ENCODE data around the gene ARFGAP3.

The ARFGAP3 gene

DNA sequence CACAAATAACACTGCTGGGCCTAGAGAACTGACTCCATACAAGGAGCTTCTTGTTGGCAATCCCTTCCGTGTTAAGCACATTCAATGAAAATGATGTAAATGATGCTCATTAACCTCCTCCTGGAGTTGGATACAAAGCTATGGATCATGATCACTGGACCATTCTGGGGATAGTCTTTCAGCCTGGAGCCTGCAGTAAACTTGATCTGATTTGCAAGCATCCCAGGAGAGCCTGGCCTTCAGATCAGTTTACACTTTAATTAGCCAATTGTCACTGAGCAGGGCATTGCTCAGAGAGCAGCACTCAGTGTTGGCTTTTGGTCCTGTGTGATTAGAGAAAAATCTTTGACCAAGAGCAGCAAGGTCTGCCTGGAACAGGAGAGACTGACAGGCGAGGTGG lies 45.6 kb downstream of the ARFGAP3 start:
- Mint-ChIP-seq H3K4me1 (no peaks in the 10 kb centered on the region), H3K4me3 (no peak overlapping the region), H3K27ac (no peak overlapping the region), H3K9me3 (no peaks in the 10 kb centered on the region), H3K27me3 (no peaks in the 10 kb centered on the region), H3K36me3 (peaks cover 38 to 52% of the 10 kb centered on the region in 2 donors)
- ATAC-seq (replicated peaks) (no peak), DNase-seq (no peak)

DNA sequence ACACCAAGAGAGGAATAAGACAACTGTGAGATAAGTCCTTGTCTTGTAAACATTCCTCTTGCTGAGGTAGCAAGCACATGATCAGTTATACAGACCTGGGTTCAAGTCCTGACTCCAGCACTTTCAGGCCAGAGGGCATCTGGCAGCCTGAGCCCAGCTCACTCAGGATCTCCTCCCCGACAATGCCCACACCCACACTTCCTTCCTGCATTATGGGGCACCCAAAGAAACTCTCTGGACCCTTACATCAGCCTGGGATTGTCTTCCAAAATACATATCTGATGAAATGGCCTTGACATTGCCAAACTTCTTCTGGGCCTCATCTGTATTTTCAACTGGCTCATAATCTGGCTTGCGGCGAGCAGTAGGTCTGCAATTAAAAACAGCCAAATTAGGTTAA lies 48.6 kb downstream of the ARFGAP3 start:
- Mint-ChIP-seq H3K4me3 (no peak overlapping the region), H3K27ac (no peak overlapping the region), H3K4me1 (no peaks in the 10 kb centered on the region), H3K36me3 (peaks cover 50 to 61% of the 10 kb centered on the region in 2 donors), H3K9me3 (no peaks in the 10 kb centered on the region), H3K27me3 (no peaks in the 10 kb centered on the region)
- ATAC-seq (replicated peaks) = no peak
- DNase-seq = no peak

DNA sequence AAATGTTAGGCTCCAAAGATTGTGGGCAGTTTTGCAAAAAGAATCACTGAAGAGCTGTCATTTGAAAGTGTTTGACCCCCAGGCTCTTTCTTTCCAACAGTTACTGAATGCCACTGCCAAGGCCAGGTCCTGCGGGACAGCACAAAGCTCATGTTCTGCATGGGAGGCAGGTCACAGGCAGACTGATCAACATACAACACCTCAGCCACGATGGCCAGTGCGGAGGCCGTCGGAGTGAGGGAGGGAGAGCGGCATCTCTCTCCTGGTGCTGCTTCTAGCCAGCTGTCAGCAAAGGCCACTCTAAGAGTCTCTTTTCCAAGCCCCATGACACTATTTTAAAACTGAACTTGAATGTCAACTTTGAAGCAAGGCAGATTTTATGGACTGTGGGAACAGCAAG lies 49.9 kb downstream of the ARFGAP3 start:
- no peak overlapping the region for H3K4me3 Mint-ChIP-seq
- no peaks in the 10 kb centered on the region for H3K4me1 Mint-ChIP-seq
- H3K27me3 Mint-ChIP-seq = no peaks in the 10 kb centered on the region
- ATAC-seq (replicated peaks) = no peak
- no peak overlapping the region for H3K27ac Mint-ChIP-seq
- no peaks in the 10 kb centered on the region for H3K9me3 Mint-ChIP-seq
- no peak for DNase-seq
- H3K36me3 Mint-ChIP-seq = peaks cover 43 to 56% of the 10 kb centered on the region in 2 donors

DNA sequence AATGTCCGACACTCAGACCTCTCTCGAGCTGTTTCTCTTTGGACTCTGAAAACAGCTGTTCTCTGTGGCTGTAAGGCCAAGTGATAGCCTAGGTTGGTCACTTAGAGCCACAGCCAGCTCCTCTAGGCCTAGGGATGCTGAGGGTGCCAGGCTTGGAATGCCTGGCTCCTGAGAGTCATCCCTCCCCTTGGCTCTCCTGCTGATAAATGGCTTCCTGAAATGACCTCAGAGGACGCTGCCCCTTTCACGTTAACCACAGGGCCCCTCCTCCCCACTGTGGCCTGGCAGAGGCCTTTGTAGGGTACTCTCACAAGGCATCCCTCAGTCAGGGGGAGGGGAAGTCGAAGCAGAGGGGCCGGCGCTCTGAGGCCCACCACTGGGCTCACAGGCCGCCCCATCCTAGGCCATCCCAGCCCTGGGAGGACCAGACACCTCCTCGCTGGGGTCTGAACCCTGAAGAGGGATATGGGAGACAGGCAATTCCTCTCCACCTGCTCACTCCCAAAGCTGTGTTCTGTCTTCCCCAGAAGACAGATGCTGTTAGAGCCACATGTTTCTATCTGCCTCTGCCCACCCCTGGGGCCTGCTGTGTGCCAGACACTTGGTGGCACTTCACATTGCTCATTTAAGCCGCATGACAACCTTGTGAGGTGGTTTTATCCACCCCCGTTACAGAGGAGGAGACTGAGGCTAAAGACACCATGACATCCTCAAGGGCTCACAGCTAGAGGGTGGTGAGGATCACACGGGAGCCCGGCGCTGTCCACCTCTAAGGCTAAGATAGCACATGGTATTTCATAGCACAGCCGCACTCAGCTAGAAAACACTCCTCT lies 50.9 kb downstream of the ARFGAP3 start:
- DNase-seq (no peak), ATAC-seq (replicated peaks) (no peak)
- Mint-ChIP-seq H3K27ac (no peak overlapping the region), H3K4me1 (no peaks in the 10 kb centered on the region), H3K27me3 (no peaks in the 10 kb centered on the region), H3K9me3 (no peaks in the 10 kb centered on the region), H3K36me3 (peaks cover 48 to 55% of the 10 kb centered on the region in 2 donors), H3K4me3 (no peak overlapping the region)

DNA sequence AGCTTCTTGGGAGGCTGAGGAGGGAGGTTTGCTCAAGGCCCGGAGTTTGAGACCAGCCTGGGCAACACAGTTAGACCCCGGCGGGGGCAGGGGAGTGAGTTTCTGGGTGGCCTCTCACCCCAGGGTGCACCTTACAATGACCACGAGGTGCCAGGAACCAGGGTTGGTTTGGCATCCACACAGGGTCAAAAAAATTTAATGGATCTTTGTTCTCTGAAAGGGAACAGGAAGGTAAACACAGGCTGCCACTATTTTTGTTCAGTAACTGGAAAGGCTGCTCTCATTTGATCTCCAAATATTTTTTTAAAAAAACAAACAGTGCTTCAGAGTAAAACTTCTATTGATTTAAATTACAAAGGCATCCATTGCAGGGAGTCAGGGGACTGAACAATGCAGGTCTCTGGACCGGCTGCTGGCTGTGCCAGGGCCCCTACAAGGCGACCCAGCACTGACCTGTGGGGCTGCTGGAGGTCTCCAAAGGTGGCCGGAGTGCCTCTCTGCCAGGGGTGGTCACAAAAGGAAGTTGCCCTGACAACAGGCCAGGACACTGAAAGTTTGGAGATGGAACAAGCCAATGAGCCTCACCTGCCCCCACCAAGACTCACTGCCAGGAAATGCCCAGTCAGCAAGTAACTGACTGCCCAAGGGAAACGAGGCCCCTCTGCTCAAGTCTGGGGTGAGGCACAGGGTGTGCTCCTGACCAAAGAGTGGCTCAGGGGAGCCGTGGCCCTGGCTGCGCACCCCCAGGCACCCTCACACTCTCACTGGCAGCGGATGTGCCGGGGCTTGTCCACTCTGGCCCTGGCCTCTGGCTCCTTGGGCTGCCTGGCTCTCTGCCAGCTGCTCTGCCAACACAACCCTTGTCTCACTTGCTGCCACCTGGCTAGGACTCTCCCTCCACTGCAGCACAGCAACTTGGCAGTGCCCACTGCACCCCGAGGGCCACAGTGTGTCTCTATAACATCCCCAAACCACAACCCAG lies 51.8 kb downstream of the ARFGAP3 start:
- Mint-ChIP-seq H3K27me3 (no peaks in the 10 kb centered on the region), H3K36me3 (peaks cover 55 to 62% of the 10 kb centered on the region in 2 donors), H3K4me3 (no peak overlapping the region), H3K27ac (peak overlapping the region; percentile 42), H3K4me1 (peaks cover 0 to 2% of the 10 kb centered on the region in 2 donors), H3K9me3 (no peaks in the 10 kb centered on the region)
- DNase-seq = no peak
- ATAC-seq (replicated peaks) = no peak

DNA sequence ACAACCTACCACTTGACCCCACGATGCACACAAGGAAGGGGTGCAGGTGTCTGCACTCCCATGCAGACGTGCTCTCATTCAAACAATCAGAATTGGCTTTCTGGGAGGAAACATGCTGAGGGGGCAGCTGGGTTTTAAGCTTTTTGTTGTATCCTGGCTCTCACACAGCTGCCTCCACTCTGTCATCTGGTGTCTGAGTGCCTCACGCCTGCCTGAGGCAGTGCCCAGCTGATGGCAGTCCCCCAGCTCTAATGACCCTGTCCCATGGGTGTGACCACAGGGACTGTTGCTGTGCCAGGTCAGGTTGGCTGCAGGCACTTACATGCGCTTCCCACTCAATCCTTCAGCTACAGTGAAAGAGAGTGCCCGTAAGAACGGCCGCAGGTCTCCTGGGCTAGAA lies 53.7 kb downstream of the ARFGAP3 start:
- ATAC-seq (replicated peaks) (no peak), DNase-seq (no peak)
- Mint-ChIP-seq H3K27ac (no peak overlapping the region), H3K27me3 (no peaks in the 10 kb centered on the region), H3K9me3 (no peaks in the 10 kb centered on the region), H3K36me3 (peaks cover 57 to 63% of the 10 kb centered on the region in 2 donors), H3K4me1 (peaks cover 0 to 2% of the 10 kb centered on the region in 2 donors), H3K4me3 (no peak overlapping the region)

DNA sequence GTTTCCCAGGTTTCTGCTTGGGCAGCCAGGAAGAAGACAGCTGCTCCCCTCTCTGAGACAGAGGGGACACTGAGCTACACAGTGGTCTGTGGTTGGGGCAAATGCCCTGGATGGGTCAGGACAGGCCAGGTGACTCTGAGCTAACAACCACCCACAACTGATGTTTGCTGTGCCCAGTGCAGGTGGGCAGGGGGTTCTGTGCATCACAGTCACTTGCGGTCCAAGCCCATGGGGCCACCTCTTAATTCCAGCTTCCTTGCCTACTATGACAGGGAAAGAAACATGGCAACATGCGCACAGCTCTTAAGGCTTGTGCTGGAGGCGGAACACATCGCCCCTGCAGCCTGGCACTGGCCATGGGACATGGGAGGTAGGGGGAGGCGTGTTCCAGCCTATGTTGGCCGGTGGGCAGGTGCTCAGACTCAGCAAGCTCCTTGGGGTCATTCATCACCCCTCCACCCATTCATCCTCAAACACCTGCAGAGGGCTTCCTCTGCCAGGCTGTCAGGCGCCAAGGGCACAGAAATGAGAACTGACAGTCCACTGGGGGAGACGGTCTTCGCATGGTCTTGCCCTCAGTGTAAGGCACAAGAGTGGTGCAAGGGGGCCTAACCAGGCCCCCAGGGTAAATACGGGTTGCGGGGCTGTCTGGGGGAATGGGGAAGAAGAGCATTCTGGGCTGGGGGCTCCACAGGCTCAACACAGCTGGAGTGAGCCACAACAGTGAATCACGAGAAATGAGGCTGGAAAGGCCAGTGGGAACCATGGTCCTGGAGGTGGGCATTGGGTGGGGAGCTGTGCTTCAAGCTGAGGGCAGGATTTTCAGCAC lies 55.6 kb downstream of the ARFGAP3 start:
- Mint-ChIP-seq H3K4me1 (peaks cover 0 to 2% of the 10 kb centered on the region in 2 donors), H3K27me3 (no peaks in the 10 kb centered on the region), H3K9me3 (no peaks in the 10 kb centered on the region), H3K27ac (peak overlapping the region; percentile 25), H3K4me3 (no peak overlapping the region), H3K36me3 (peaks cover 53 to 59% of the 10 kb centered on the region in 2 donors)
- no peak for ATAC-seq (replicated peaks)
- DNase-seq = no peak

DNA sequence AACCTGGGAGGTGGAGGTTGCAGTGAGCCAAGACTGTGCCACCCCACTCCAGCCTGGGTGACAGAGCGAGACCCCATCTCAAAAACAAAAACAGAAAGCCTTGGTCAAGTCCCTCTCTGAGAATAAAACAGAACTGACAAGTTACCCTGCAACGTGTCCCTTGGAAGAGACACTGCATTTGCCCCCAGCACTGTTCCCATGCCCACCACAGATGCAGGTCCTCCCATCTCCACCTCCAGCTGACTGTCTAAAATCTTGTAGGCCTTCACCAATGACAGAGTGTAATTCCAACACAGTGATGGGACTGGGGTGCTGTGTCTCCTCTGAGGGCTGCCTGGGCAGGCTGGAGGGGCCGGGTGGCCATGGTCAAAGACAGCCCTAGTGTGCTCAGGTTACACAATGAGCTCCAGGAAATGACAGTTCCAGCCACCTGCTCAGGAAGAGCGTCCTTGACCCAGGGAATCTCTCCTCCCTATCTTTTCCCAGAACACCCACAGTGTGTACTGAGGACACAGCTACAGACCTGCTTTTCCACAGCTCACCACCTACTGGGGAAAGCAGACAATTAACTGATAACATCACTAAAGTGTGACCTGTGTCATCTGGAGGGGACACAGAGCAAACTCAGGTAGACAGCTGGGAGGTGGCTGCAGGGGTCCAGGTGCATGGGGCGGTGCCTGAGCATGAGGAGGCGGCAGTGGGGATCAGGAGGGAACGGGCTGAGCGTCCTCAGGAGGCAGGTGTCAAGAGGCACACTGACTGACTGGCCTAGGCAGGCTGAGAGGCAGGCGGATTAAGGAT lies 56.4 kb downstream of the ARFGAP3 start:
- DNase-seq = no peak
- Mint-ChIP-seq H3K4me1 (peaks cover 0 to 2% of the 10 kb centered on the region in 2 donors), H3K27me3 (no peaks in the 10 kb centered on the region), H3K4me3 (no peak overlapping the region), H3K9me3 (no peaks in the 10 kb centered on the region), H3K36me3 (peaks cover 46 to 56% of the 10 kb centered on the region in 2 donors), H3K27ac (peak overlapping the region; percentile 25)
- no peak for ATAC-seq (replicated peaks)

DNA sequence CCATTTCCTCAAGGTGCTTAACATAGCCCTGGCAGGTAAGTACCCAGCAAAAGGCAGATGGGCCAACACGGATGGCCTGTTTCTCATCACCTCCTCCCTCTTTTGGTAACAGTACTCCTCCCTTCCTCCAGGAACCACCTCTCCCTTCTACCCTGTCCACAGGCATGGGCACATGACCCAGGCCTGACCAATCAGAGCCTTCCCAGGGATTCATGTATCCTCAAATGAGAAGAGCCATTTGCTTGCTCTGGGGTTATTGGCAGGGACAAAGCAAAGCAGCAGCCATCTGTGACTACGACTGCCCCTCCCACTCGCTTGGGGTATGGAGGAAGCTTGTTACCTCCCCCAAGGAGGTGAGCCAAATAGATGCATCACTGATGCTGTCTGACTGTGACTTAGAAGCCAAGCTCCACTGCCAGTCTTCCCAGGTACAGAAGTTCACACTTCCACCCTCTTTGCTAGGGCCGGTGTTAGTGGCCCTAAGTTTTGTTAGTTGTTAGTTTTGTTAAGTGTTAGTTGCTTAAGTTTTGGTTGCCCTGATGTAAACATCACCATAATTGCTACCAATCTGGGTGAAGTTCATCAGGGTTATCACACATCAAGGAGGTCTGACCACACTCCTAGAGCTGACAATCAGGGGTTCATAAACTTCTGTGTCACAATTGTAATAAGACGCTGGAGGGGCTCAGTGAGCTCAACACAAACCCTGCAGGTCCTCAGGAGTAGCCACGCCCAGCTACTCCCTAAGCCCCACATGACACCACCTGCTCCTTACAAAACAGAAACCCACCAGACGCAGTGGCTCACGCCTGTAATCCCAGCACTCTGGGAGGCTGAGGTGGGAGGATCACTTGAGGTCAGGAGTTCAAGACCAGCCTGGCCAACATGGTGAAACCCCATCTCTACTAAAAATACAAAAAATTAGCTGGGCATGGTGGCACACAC lies 57.3 kb downstream of the ARFGAP3 start:
- Mint-ChIP-seq H3K27ac (no peak overlapping the region), H3K4me1 (peaks cover 0 to 2% of the 10 kb centered on the region in 2 donors), H3K9me3 (no peaks in the 10 kb centered on the region), H3K27me3 (no peaks in the 10 kb centered on the region), H3K36me3 (peaks cover 42 to 63% of the 10 kb centered on the region in 2 donors), H3K4me3 (no peak overlapping the region)
- no peak for DNase-seq
- ATAC-seq (replicated peaks) = no peak

DNA sequence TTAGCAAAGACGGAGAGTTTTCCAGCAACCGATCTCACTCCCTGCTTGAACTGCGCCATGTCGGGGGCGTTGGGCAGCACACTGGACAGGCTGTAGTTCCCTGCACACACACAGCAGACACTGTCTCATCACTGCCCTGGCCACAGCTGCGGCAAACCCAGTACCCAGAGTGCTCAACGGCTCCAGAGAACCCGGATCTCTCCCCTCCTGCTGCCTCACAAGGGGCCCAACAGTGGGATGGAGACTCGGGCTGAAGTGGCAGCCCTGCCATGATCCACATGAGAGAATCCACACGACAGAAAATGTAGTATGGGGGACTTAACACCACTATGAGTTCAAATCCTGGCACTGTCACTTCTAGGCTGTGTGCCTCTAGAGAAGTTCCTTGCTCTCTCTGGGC lies 58.0 kb downstream of the ARFGAP3 start:
- no peak for DNase-seq
- Mint-ChIP-seq H3K4me3 (no peak overlapping the region), H3K27ac (no peak overlapping the region), H3K4me1 (peaks cover 0 to 2% of the 10 kb centered on the region in 2 donors), H3K27me3 (no peaks in the 10 kb centered on the region), H3K36me3 (peaks cover 42 to 68% of the 10 kb centered on the region in 2 donors), H3K9me3 (no peaks in the 10 kb centered on the region)
- ATAC-seq (replicated peaks) = no peak

DNA sequence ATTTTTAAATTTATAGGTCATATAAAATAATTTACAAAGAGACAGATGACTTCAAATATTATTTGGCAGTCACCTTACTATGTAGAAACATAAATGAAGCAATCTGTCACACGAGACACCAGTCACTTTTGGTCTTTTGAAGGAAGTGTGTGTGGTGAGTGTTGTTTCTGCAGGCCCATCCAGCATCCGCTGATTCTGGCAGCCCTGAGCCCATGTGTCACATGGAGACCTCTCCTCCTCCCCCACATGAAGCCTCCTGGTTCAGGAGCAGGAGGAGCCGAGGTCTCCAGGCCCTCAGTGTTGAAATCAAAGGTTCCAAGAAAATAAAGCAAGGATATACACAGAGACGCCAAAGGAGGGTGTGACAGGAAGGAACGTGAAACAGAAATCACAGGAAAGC lies 60.1 kb downstream of the ARFGAP3 start:
- Mint-ChIP-seq H3K27me3 (no peaks in the 10 kb centered on the region), H3K4me3 (no peak overlapping the region), H3K9me3 (no peaks in the 10 kb centered on the region), H3K36me3 (peaks cover 37 to 61% of the 10 kb centered on the region in 2 donors), H3K27ac (no peak overlapping the region), H3K4me1 (peaks cover 0 to 2% of the 10 kb centered on the region in 2 donors)
- ATAC-seq (replicated peaks) = no peak
- DNase-seq = no peak

DNA sequence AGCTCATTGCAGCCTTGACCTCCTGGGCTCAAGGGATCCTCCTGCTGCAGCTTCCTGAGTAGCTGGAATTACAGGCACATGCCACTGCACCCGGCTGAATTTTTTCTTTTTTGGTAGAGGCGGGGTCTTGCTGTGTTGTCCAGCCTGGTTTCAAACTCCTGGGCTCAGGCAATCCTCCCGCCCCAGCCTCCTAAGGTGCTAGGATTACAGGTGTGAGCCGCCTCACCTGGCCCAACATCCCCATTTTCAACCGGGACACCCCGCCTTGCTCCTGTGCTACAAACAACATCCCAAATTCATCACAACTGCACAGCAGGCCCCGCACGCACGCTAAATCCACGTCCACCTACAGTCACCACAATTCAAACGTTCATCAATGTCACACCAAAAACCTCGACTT lies 61.0 kb downstream of the ARFGAP3 start:
- ATAC-seq (replicated peaks) (no peak), DNase-seq (no peak)
- Mint-ChIP-seq H3K27ac (no peak overlapping the region), H3K4me3 (no peak overlapping the region), H3K9me3 (no peaks in the 10 kb centered on the region), H3K4me1 (peaks cover 0 to 2% of the 10 kb centered on the region in 2 donors), H3K27me3 (no peaks in the 10 kb centered on the region), H3K36me3 (peaks cover 28 to 52% of the 10 kb centered on the region in 2 donors)

All from stimulated activated naive B cell treated with anti-CD40 and anti-IgM and Interleukin-4, amounts not matched to agents 10 μg/mL and 1 μg/mL and 100 μg/mL, for 72 hours (primary cell).